HCT116 (cell line): ENCODE data around the gene MTARC2.

ENCODE experiments used
- CTCF ChIP-seq, 3 experiments: fragments of 200-600 bp in 1 of 3; sonication (generic) in 1 of 3; IDR thresholded peaks in 2 of 3; conservative IDR thresholded peaks in 1 of 3; 2 replicates each; pipeline ENCODE4 v1.5.1; 2012 to 2017; ENCODE audit warnings: low read depth in 2 of 3, low read length in 2 of 3, antibody characterized with exemption in 1 of 3, borderline replicate concordance in 1 of 3, control low read depth in 1 of 3, mild to moderate bottlenecking in 1 of 3, mixed read lengths in 1 of 3, mixed run types in 1 of 3, moderate library complexity in 1 of 3; ENCODE audit not compliant: insufficient read depth in 1 of 3
- JUND ChIP-seq: IDR thresholded peaks from 2 replicates; pipeline ENCODE4 v1.6.1; 2012
- POLR2A ChIP-seq: IDR thresholded peaks from 2 replicates; pipeline ENCODE4 v1.7.0; 2011; ENCODE audit warnings: borderline replicate concordance; ENCODE audit not compliant: insufficient read depth, insufficient read length; ENCODE audit errors: extremely low read depth
- RAD21 ChIP-seq: IDR thresholded peaks from 2 replicates; pipeline ENCODE4 v1.6.1; 2012; ENCODE audit warnings: low read depth, mild to moderate bottlenecking

- TF ChIP-seq CTCF (IDR thresholded peaks at IDR 0.05 in 2 of 3, conservative IDR thresholded peaks at IDR 0.05 in 1 of 3; ENCODE audit: borderline replicate concordance in 1 of 3, insufficient read depth in 1 of 3, low read depth in 2 of 3, low read length in 2 of 3), result no peak
- no peak for TF ChIP-seq JUND
- no peak for TF ChIP-seq POLR2A
- no peak for TF ChIP-seq RAD21
Measured at GRCh38 chr1:220734571-220735326, 13.4 kb upstream of the MTARC2 start.
